ENCODE measurements around the gene NCLN. TPM values are rescaled to one million over a fixed set of nuclear protein-coding genes. Genes with fewer than 3 reads are reported as not detected.
A peak's percentile ranks its signal among the peaks of the same experiment; 100 is the strongest.

Gene NCLN
- total RNA-seq, 1 donor from 2014 or later: 61.1 TPM

DNA sequence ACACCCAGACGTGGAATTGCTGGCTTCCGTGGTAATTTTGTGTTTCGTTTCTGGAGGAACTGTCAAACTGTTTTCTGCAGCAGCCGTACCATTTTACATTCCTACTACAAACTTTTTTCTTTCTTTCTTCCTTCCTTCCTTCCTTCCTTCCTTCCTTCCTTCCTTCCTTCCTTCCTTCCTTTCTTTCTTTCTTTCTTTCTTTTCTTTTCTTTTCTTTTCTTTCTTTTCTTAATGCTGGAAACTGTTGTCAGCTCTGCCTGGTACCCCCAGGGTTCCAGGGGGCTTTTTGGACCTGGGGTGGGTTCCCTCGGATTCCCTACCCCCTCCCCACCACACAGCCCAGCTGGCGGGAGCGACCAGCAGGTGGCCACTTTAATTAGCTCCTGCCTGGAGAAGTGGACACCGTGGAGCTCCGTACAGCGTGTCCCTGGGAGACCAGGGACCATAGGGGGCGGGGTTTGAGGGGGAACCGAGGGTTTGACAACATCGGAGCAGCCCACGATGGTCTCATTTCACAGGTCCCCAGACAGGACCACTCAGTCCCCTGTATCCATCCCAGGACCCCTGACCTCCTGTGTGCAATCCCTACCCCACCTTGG, 63.1 kb downstream of the NCLN start:
- ChIA-PET POLR2A (no interaction called here), CTCF (no interaction called here)
- peaks cover 11% of the 10 kb centered on the region for H3K27me3 Mint-ChIP-seq
- H3K36me3 Mint-ChIP-seq (ENCODE audit: low read depth): no peaks in the 10 kb centered on the region
- TF ChIP-seq, protein P1, sequence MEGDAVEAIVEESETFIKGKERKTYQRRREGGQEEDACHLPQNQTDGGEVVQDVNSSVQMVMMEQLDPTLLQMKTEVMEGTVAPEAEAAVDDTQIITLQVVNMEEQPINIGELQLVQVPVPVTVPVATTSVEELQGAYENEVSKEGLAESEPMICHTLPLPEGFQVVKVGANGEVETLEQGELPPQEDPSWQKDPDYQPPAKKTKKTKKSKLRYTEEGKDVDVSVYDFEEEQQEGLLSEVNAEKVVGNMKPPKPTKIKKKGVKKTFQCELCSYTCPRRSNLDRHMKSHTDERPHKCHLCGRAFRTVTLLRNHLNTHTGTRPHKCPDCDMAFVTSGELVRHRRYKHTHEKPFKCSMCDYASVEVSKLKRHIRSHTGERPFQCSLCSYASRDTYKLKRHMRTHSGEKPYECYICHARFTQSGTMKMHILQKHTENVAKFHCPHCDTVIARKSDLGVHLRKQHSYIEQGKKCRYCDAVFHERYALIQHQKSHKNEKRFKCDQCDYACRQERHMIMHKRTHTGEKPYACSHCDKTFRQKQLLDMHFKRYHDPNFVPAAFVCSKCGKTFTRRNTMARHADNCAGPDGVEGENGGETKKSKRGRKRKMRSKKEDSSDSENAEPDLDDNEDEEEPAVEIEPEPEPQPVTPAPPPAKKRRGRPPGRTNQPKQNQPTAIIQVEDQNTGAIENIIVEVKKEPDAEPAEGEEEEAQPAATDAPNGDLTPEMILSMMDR (IDR thresholded peaks at IDR 0.05): no peak
- intact Hi-C loops (cut with micrococcal nuclease): no loop called here
- no peak overlapping the region for H3K4me3 Mint-ChIP-seq
- no peak overlapping the region for H3K27ac Mint-ChIP-seq
- H3K9me3 Mint-ChIP-seq: peaks cover 2% of the 10 kb centered on the region
- no peaks in the 10 kb centered on the region for H3K4me1 Mint-ChIP-seq
- ATAC-seq (ENCODE audit: low read depth): no peak
- no peak for DNase-seq

DNA sequence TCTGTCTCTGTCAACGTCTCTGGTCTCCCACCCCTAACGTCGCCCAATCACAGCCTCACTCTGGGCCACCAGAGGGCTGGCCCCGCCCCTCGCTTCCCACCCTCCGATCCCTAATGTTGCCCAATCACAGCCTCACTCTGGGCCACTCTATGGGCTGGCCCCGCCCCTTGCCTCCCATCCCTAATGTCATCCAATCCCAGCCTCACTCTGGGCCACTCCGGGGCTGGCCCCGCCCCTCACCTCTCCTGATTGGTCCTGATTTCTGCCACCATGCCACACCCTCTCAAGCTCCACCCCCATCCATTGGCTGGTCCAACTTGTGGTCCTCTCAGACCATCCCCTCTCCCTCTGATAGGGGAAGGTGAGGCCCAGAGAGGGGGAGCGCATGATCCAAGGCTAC, 63.7 kb downstream of the NCLN start:
- no peak for DNase-seq
- intact Hi-C loops (cut with micrococcal nuclease): no loop called here
- POLR2A ChIA-PET: no interaction called here
- Mint-ChIP-seq H3K27ac (no peak overlapping the region), H3K36me3 (ENCODE audit: low read depth) (no peaks in the 10 kb centered on the region), H3K27me3 (peaks cover 15% of the 10 kb centered on the region), H3K4me1 (no peaks in the 10 kb centered on the region), H3K9me3 (peaks cover 6% of the 10 kb centered on the region), H3K4me3 (no peak overlapping the region)
- TF ChIP-seq, protein P1 (IDR thresholded peaks at IDR 0.05): no peak
- no peak for ATAC-seq (ENCODE audit: low read depth)
- CTCF ChIA-PET: no interaction called here

GRCh38 chr19:3250675-3251074, 64.9 kb downstream of the NCLN start:
- no peak overlapping the region for H3K27ac Mint-ChIP-seq
- DNase-seq (no peak), ATAC-seq (ENCODE audit: low read depth) (peak; percentile 60)
- intact Hi-C loops (cut with micrococcal nuclease): loop anchor here (1.0 kb wide), 1 partner anchor 288 kb away; no protein-coding TSS in a partner anchor
- H3K9me3 Mint-ChIP-seq: peaks cover 7% of the 10 kb centered on the region
- ChIA-PET CTCF (interaction anchor here (0.7 kb wide), 1 partner anchor 300 kb away, joined by 3 read pairs; no protein-coding TSS in a partner anchor), POLR2A (no interaction called here)
- H3K4me3 Mint-ChIP-seq: no peak overlapping the region
- H3K36me3 Mint-ChIP-seq (ENCODE audit: low read depth): no peaks in the 10 kb centered on the region
- TF ChIP-seq, protein P1 (IDR thresholded peaks at IDR 0.05): no peak
- H3K27me3 Mint-ChIP-seq: peaks cover 22% of the 10 kb centered on the region
- H3K4me1 Mint-ChIP-seq: no peaks in the 10 kb centered on the region

GRCh38 chr19:3251229-3251628, 65.5 kb downstream of the NCLN start:
- intact Hi-C loops (cut with micrococcal nuclease): no loop called here
- ATAC-seq (ENCODE audit: low read depth) (no peak), DNase-seq (no peak)
- TF ChIP-seq, protein P1 (IDR thresholded peaks at IDR 0.05): no peak
- Mint-ChIP-seq H3K4me3 (no peak overlapping the region), H3K9me3 (peaks cover 7% of the 10 kb centered on the region), H3K36me3 (ENCODE audit: low read depth) (no peaks in the 10 kb centered on the region), H3K4me1 (no peaks in the 10 kb centered on the region), H3K27me3 (peaks cover 22% of the 10 kb centered on the region), H3K27ac (no peak overlapping the region)
- CTCF ChIA-PET: no interaction called here
- POLR2A ChIA-PET: no interaction called here

DNA sequence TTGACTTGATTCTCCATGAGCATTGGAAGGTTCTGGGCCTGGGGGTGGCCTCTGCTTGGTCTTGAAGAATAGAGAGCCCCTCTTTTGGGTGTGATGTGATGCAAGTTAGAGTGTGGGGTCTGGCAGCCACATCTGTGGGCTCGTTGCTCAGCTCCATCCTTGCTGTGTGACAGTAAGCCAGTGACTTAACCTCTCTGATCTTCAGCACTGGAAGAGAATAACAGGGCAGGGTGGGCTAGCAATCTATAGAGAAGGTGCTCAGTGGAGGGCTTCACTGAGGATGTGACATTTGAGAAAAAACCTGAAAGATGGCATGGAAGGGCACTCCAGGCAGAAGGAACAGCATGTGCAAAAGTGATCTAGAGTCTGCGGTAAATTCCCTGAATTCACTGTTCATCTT, 66.9 kb downstream of the NCLN start:
- H3K36me3 Mint-ChIP-seq (ENCODE audit: low read depth): no peaks in the 10 kb centered on the region
- H3K27me3 Mint-ChIP-seq: peaks cover 22% of the 10 kb centered on the region
- DNase-seq (no peak), ATAC-seq (ENCODE audit: low read depth) (no peak)
- ChIA-PET CTCF (no interaction called here), POLR2A (no interaction called here)
- TF ChIP-seq, protein P1 (IDR thresholded peaks at IDR 0.05): no peak
- no peak overlapping the region for H3K27ac Mint-ChIP-seq
- no peaks in the 10 kb centered on the region for H3K4me1 Mint-ChIP-seq
- H3K9me3 Mint-ChIP-seq: peaks cover 7% of the 10 kb centered on the region
- H3K4me3 Mint-ChIP-seq: no peak overlapping the region
- intact Hi-C loops (cut with micrococcal nuclease): no loop called here
